GM23338 (cell line): Measurements from ENCODE around the gene LRRC3C. TPM values are rescaled to one million over a fixed set of nuclear protein-coding genes. Genes with fewer than 3 reads are reported as not detected.
"Not testable (repeated sequence)": the region's sequence is repeated elsewhere in the genome, so short reads cannot be mapped to it uniquely, and the experiment has no call there.

Source experiments
- ATAC-seq: fragments of 200-7000 bp; cut with Tn5 transposase; 3 replicates; pipeline ENCODE4 v1.9.1; 2020
- DNase-seq: peaks from one replicate; pipeline ENCODE4 v3.0.0-alpha.2; 2015; ENCODE audit warnings: low spot score
- H2AFZ ChIP-seq: fragments of 200-600 bp; sonication (generic); 2 replicates; pipeline ENCODE4 v1.8.0; 2016; ENCODE audit warnings: antibody characterized with exemption, mild to moderate bottlenecking, moderate library complexity
- H3F3A ChIP-seq: fragments of 200-600 bp; sonication (generic); replicated peaks from 2 replicates; pipeline ENCODE4 v1.8.0; 2017; ENCODE audit warnings: antibody characterized with exemption, mixed run types, low read depth
- H3K27ac ChIP-seq: fragments of 200-600 bp; sonication (generic); 2 replicates; pipeline ENCODE4 v1.6.1; 2016; ENCODE audit warnings: low read depth
- H3K27me3 ChIP-seq: fragments of 200-600 bp; sonication (generic); 2 replicates; pipeline ENCODE4 v1.8.0; 2016; ENCODE audit warnings: mild to moderate bottlenecking, mixed run types, moderate library complexity; ENCODE audit not compliant: insufficient read depth
- H3K36me3 ChIP-seq: fragments of 200-600 bp; sonication (generic); 2 replicates; pipeline ENCODE4 v1.8.0; 2016; ENCODE audit warnings: mild to moderate bottlenecking; ENCODE audit not compliant: insufficient read depth
- H3K4me1 ChIP-seq: fragments of 200-600 bp; sonication (generic); 2 replicates; pipeline ENCODE4 v1.8.0; 2016; ENCODE audit warnings: mild to moderate bottlenecking, moderate library complexity; ENCODE audit not compliant: insufficient read depth
- H3K4me2 ChIP-seq: fragments of 200-600 bp; sonication (generic); 2 replicates; pipeline ENCODE4 v1.7.1; 2017; ENCODE audit warnings: mixed run types
- H3K4me3 ChIP-seq: fragments of 200-600 bp; sonication (generic); 2 replicates; pipeline ENCODE4 v1.6.1; 2016; ENCODE audit warnings: mixed run types
- H3K79me2 ChIP-seq: fragments of 200-600 bp; sonication (generic); replicated peaks from 2 replicates; pipeline ENCODE4 v1.8.0; 2017; ENCODE audit warnings: mild to moderate bottlenecking; ENCODE audit not compliant: insufficient read depth
- H3K9me2 ChIP-seq: fragments of 200-600 bp; sonication (generic); 2 replicates; pipeline ENCODE4 v1.8.0; 2017; ENCODE audit not compliant: insufficient read depth
- H4K20me1 ChIP-seq: fragments of 200-600 bp; sonication (generic); replicated peaks from 2 replicates; pipeline ENCODE4 v1.8.0; 2017; ENCODE audit warnings: mild to moderate bottlenecking; ENCODE audit not compliant: insufficient read depth
- H3K27ac Mint-ChIP-seq: 2 replicates; pipeline ENCODE4 v1.8.0; 2020; ENCODE audit warnings: inconsistent platforms, mild to moderate bottlenecking, moderate library complexity, mixed read lengths
- H3K27me3 Mint-ChIP-seq: 3 replicates; pipeline ENCODE4 v1.8.0; 2022; ENCODE audit warnings: low read depth, mild to moderate bottlenecking, moderate library complexity, mixed read lengths, inconsistent platforms; ENCODE audit not compliant: insufficient read depth, poor library complexity
- H3K36me3 Mint-ChIP-seq: 3 replicates; pipeline ENCODE4 v1.8.0; 2021; ENCODE audit warnings: low read depth, mild to moderate bottlenecking, inconsistent platforms, moderate library complexity, mixed read lengths
- H3K4me1 Mint-ChIP-seq: 3 replicates; pipeline ENCODE4 v1.8.0; 2020; ENCODE audit warnings: mild to moderate bottlenecking, inconsistent platforms, mixed read lengths
- H3K4me3 Mint-ChIP-seq: 3 replicates; pipeline ENCODE4 v1.8.0; 2021; ENCODE audit warnings: moderate library complexity, mild to moderate bottlenecking, inconsistent platforms, mixed read lengths
- H3K9me3 Mint-ChIP-seq: 3 replicates; pipeline ENCODE4 v1.8.0; 2020; ENCODE audit warnings: moderate library complexity, mild to moderate bottlenecking, inconsistent platforms, mixed read lengths
- CREB1 ChIP-seq: fragments of 250-450 bp; sonication (Bioruptor Pico); IDR thresholded peaks from 2 replicates; pipeline ENCODE4 v1.5.0; 2020; ENCODE audit warnings: low read depth, mild to moderate bottlenecking, moderate library complexity
- CTCF ChIP-seq, 2 experiments: fragments of 200-600 bp in 1 of 2; sonication (generic) in 1 of 2; conservative IDR thresholded peaks; 2 replicates each; pipeline versions ENCODE4 v1.5.1 to v1.6.1; 2016 to 2017; ENCODE audit warnings: antibody characterized with exemption in 2 of 2, low read depth in 2 of 2, mild to moderate bottlenecking in 2 of 2, moderate library complexity in 1 of 2
- ETS1 ChIP-seq: IDR thresholded peaks from 2 replicates; pipeline ENCODE4 v1.6.1; 2016; ENCODE audit warnings: antibody characterized with exemption
- EZH2 ChIP-seq: fragments of 200-600 bp; sonication (generic); IDR thresholded peaks from one replicate; pipeline ENCODE4 v1.8.0; 2017; ENCODE audit warnings: antibody characterized with exemption, mild to moderate bottlenecking, low read depth; ENCODE audit not compliant: unreplicated experiment
- EZH2phosphoT487 ChIP-seq: fragments of 200-600 bp; sonication (generic); IDR thresholded peaks from one replicate; pipeline ENCODE4 v1.8.1; 2018; ENCODE audit warnings: antibody characterized with exemption; ENCODE audit not compliant: unreplicated experiment
- JUNB ChIP-seq: IDR thresholded peaks from one replicate; pipeline ENCODE4 v1.6.1; 2016; ENCODE audit warnings: antibody characterized with exemption; ENCODE audit not compliant: unreplicated experiment
- NANOG ChIP-seq: IDR thresholded peaks from 2 replicates; pipeline ENCODE4 v1.6.1; 2016; ENCODE audit warnings: antibody characterized with exemption, borderline replicate concordance
- POLR2AphosphoS5 ChIP-seq: IDR thresholded peaks from 2 replicates; pipeline ENCODE4 v1.6.1; 2016; ENCODE audit warnings: antibody characterized with exemption, low read depth
- REST ChIP-seq: IDR thresholded peaks from one replicate; pipeline ENCODE4 v1.6.1; 2018; ENCODE audit warnings: antibody characterized with exemption; ENCODE audit not compliant: unreplicated experiment
- STAT1 ChIP-seq: IDR thresholded peaks from one replicate; pipeline ENCODE4 v1.6.1; 2016; ENCODE audit warnings: antibody characterized with exemption; ENCODE audit not compliant: unreplicated experiment
- ZNF114 ChIP-seq: fragments of 250-450 bp; sonication (Bioruptor Pico); IDR thresholded peaks from 2 replicates; pipeline ENCODE4 v1.5.0; 2020; ENCODE audit warnings: mild to moderate bottlenecking, moderate library complexity
- ZNF331 ChIP-seq: fragments of 250-450 bp; sonication (Bioruptor Pico); IDR thresholded peaks from 2 replicates; pipeline ENCODE4 v1.5.0; 2020; ENCODE audit warnings: low read depth, mild to moderate bottlenecking, moderate library complexity
- polyA plus RNA-seq: library from polyadenylated mRNA; unstranded; fragments of >200 nt; fragmentation: Nextera tagmentation; extraction: Ambion mirVana; gene quantifications from 2 replicates; pipeline ENCODE4 v1.2.1, GENCODE V29; 2016
- total RNA-seq: library from RNA; depleted of rRNA; stranded (reverse); fragments of >200 nt; shearing (Covaris generic); gene quantifications from 2 replicates; pipeline ENCODE4 v1.2.3, GENCODE V29; 2014

Gene LRRC3C
- total and polyA plus RNA-seq, 2 experiments from 2014 or later: 0.24 TPM; not detected in 1

GRCh38 chr17:39886102-39886501 lies 41.4 kb upstream of the LRRC3C start:
- not testable (repeated sequence) for H3K36me3 Mint-ChIP-seq, DNase-seq, H3K36me3 ChIP-seq, H3K27ac Mint-ChIP-seq, H3F3A ChIP-seq, H3K4me3 ChIP-seq, H2AFZ ChIP-seq, H3K27me3 Mint-ChIP-seq, H3K27me3 ChIP-seq, H3K4me3 Mint-ChIP-seq, H3K27ac ChIP-seq, H3K9me3 Mint-ChIP-seq, H3K4me1 ChIP-seq, H3K4me1 Mint-ChIP-seq, H3K4me2 ChIP-seq, H3K79me2 ChIP-seq, ATAC-seq, H4K20me1 ChIP-seq, H3K9me2 ChIP-seq

GRCh38 chr17:39887078-39887477 lies 40.5 kb upstream of the LRRC3C start:
- Mint-ChIP-seq H3K27me3 (peaks cover 4% of the 10 kb centered on the region), H3K4me3 (no peak overlapping the region), H3K9me3 (no peaks in the 10 kb centered on the region), H3K36me3 (no peaks in the 10 kb centered on the region), H3K4me1 (no peaks in the 10 kb centered on the region), H3K27ac (no peak overlapping the region)
- H3K27ac ChIP-seq: no peak overlapping the region
- H3K9me2 ChIP-seq: no peaks in the 10 kb centered on the region
- no peak overlapping the region for H2AFZ ChIP-seq
- H3K79me2 ChIP-seq: no peaks in the 10 kb centered on the region
- H3K4me1 ChIP-seq: no peaks in the 10 kb centered on the region
- no peak overlapping the region for H3K4me3 ChIP-seq
- no peak overlapping the region for H3K4me2 ChIP-seq
- no peaks in the 10 kb centered on the region for H3K36me3 ChIP-seq
- no peak for ATAC-seq
- no peaks in the 10 kb centered on the region for H3F3A ChIP-seq
- H3K27me3 ChIP-seq: no peaks in the 10 kb centered on the region
- DNase-seq: no peak
- no peaks in the 10 kb centered on the region for H4K20me1 ChIP-seq
- TF ChIP-seq CTCF (conservative IDR thresholded peaks at IDR 0.05; ENCODE audit: low read depth in 2 of 2): no peak
- TF ChIP-seq STAT1: no peak
- no peak for TF ChIP-seq ETS1
- TF ChIP-seq POLR2AphosphoS5: no peak
- no peak for TF ChIP-seq ZNF114 (CRISPR knock-in tag)
- TF ChIP-seq EZH2: no peak
- TF ChIP-seq REST: no peak
- TF ChIP-seq EZH2phosphoT487: no peak
- TF ChIP-seq ZNF331 (CRISPR knock-in tag): no peak
- TF ChIP-seq NANOG: no peak
- TF ChIP-seq JUNB: no peak
- no peak for TF ChIP-seq CREB1 (CRISPR knock-in tag)
